ENCODE measurements around the gene RPL7A.

- no peak for TF ChIP-seq CTCF (IDR thresholded peaks at IDR 0.05)
- TF ChIP-seq POLR2A (IDR thresholded peaks at IDR 0.05) = no peak
These were observed 26.5 kb upstream of the RPL7A start for GRCh38 chr9:133321411-133321935.

Measured in uterus (tissue), 2 donors.